ENCODE results near the gene ENDOD1.
"Not testable (repeated sequence)": the region's sequence is repeated elsewhere in the genome, so short reads cannot be mapped to it uniquely, and the experiment has no call there.

ENDOD1 gene

DNA sequence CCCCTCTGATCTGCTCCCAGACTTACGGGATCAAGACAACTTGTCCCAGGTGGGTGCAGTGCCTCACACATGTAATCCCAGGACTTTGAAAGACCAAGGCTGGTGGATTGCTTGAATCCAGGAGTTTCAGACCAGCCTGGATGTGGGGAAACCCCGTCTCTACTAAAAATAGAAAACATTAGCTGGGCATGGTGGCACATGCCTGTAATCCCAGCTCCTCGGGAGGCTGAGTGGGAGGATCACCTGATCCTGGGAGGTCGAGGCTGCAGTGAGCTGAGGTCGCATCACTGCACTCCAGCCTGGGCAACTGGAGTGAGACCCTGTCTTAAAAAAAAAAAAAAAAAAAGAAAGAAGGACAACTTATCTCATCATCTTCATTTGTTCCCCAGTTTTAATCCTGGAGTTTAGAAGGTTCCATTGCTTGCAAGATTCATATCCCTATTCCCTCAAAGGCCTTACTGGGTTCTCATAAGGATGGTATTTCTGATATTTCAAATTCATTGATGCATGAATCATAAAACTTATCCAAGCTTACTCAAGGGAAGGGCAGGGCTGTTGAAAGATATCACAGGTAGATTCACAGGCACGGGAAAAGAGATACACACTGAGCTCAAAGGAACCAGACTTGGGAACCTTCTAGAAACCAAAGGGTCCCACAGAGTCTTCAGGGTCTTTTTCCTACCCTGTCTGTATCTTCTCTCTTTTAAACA, 14.6 kb downstream of the ENDOD1 start:
- DNase-seq: no peak

DNA sequence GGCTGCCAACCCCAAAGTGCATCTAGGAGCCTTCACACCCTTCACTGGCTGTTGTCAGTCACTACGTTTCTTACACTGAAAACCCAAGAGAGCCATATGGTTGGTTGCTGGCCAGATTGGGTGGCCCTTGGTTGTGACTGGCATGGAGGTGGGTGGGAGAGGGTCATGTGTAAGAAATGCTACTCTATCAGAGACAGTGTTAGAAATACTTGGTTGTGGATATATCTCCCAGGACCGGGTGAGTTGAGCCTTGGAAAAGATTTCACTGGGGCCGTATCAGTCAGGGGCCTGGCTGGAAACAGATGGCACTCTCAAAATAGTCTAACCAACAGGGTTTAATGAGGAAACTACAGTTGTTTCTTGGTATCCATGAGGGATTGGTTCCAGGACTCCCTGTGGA, 15.2 kb downstream of the ENDOD1 start:
- DNase-seq: no peak

DNA sequence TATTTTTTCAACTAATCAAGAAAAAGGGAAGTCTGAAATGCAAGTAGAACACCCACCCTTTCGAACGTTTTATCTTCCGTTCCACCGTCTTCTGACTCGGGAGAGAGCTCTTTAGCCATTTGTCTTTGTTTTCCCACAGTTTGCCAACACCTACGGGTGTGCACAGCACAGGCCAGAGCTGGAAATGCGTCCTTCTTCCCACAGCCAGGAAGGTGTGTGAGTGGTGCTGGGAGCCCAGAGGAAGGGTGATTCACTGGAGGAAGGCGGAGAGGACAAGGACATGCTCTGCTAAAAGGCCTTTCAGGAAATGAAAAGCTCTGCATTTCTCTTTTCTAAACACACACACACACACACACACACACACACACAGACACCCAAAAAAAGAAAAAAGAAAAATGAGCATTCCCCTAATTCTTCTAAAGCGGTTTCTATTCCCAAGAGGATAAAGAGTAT, 18.5 kb downstream of the ENDOD1 start:
- DNase-seq: peak; percentile 85

DNA sequence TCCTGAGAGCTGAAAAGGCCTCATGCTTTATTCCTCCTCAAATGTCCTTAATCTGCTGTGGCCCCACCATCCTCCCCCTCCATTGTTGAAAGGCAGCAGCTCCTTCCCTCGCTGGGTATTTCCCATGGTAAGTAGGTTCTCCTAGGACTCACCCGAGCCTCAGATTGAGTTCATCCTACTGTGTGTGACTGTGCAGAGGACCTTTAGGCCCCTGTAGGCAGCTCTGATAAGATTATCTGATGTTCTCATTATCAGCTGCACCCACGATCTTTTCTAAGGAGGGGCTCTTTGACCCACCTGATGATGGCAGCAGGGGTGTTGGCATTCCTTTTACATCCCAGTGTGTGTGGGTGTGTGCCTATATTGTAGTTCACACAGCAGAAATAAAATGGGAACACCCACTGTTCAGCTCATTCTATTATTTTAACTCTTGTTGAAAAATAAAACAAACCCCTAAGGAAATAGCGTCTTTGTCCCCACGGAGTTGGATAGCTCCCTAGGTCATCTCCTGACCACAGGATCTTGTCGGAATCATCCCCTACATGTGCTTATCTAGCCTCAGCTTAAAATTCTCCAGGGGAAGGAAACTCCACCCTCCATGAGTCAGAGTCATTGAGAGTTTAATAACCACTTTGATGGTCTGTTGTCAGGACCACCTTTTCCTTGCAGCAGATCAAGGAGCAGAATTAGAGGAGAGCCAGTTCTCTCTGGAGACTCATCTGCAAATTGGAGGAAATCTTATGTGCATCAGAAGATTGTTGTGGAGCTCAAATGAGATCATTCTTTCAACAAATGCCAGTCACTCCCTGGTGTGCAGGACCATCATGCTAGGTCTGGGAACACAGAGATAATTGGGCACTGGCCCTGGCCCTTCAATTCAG, 19.3 kb downstream of the ENDOD1 start:
- DNase-seq: peak; percentile 91

DNA sequence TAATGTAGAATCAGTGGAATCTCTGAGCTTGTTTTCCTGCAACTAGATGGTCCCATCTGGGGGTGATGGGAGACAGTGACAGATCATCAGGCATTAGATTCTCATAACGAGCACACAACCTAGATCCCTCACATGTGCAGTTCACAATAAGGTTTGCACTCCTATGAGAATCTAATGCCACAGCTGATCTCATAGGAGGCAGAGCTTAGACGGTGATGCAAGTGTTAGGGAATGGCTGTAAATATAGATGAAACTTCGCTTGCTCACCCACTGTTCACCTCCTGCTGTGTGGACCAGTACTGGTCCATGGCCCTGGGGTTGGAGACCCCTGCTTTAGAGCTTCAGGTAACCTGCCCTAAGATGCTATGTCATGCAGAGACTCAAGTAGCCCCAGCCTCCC, 21.8 kb downstream of the ENDOD1 start:
- DNase-seq: not testable (repeated sequence)

DNA sequence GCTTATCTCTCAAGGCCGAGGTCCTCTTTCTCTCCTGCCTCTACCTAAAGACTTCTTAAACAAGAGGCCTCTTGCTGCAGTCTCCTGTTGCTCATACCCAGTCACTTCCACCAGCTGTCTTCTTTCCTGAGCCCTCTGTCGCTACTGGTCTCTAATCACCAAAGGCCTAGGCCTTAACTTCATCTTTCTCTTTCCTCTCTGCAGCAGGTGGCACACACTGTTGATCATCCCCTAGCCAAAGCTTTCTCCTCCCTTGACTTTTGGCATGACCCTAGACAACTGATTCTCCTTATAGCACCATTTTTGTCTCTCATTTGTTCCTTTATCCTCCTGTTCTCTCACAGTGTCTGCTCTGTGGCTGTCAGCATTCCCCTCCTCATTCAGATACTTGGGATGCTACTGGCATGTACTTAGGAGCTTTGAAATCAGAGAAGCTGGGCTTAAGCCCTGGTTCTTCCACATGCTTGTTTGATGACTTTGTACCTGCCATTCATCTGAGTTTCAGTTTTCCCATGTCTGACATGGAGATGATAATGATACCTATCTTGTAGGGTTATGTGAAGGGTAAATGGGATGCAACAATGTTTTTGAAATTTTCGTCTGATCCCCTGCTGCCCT, 22.4 kb downstream of the ENDOD1 start:
- DNase-seq: no peak

DNA sequence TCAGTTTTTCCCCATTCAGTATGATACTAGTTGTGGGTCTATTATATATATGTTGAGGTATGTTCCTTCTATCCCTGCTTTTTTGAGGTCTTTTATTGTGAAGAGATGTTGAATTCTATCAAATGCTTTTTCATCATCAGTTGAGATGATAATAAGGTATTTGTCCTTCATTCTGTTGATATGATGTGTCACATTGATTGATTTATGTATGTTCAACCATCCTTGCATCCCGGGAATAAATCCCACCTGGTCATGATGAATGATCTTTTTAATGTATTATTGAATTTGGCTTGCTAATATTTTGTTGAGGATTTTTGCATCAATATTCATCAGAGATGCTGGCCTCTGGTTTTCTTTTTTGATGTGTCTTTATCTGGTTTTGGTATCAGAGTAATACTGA, 26.0 kb downstream of the ENDOD1 start:
- DNase-seq: no peak

DNA sequence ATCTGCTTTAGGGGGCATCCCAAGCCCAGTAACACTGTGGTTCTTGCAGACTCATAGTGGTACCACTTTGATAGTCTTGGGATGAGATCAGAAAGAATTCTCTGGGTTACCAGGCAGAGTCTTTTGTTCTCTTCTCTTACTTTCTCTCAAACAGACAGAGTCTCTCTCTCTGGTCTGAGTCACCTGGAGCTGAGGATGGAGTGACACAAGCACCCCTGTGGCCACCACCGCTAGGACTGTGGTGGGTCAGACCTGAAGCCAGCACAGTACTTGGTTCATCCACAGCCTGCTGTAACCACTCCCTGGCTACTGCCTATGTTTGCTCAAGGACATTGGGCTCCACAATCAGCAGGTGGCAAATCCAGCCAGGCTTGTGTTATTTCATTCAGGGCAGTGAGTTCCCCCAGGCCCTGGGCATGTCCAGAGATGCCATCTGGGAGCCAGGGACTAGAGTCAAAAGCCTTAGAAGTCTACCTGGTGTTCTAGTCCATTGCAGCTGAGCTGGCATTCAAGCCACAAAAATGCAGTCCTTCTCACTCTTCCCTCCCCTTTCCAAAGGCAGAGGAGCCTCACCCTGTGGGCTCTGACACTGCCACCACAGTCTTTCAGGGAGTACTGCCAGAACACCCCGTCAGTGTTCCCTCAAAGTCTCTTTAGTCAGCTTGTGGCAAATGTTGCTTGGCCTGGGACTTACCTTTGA, 29.9 kb downstream of the ENDOD1 start:
- DNase-seq: no peak

DNA sequence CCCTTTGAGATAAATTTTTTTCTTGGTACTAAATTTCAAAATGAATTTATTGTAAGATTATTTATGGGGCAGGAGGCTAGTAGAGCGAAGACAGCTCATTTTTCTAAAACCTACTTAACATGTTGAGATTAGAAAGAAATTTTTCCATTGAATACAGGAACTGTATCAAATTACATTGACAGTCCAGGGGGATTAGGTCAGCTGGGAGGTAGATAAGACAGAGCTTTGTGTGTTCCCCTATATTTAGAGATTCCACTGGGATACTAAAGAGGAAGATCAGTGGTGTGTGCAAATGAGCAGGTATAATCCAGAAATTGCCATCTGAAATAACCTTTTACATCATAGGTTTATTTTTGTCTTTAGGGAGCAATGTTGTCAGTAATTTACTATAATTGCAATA, 32.1 kb downstream of the ENDOD1 start:
- DNase-seq: no peak

DNA sequence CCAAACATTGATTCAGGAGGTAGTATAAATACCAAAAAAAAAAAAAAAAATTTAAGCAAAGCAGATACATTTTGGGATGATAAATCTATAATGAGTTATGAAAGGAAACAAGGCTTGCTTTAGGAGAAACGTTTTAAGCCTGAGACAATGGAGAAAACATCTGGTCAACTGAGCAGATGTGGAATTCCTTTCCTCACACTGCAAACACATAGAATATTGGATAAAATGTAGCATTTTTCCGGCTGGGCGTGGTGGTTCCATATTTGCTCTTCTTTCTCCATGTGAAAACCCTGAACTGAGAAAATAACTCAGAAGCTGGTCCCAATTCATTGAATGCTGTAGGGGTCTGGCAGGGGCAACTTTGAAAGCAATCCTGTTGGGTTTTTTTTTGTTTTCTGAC, 33.9 kb downstream of the ENDOD1 start:
- no peak for DNase-seq

DNA sequence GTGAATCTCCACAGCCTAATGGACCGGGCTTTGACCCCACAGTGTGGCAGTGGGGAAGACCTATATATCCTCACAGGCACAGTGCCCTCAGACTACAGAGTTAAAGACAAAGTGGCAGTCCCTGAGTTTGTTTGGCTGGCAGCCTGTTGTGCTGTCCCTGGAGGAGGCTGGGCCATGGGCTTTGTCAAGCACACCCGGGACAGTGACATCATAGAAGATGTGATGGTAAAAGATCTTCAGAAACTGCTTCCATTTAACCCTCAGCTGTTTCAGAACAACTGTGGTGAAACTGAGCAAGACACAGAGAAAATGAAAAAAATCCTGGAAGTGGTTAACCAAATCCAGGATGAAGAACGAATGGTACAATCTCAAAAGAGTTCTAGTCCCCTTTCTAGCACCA, 39.0 kb downstream of the ENDOD1 start:
- no peak for DNase-seq

DNA sequence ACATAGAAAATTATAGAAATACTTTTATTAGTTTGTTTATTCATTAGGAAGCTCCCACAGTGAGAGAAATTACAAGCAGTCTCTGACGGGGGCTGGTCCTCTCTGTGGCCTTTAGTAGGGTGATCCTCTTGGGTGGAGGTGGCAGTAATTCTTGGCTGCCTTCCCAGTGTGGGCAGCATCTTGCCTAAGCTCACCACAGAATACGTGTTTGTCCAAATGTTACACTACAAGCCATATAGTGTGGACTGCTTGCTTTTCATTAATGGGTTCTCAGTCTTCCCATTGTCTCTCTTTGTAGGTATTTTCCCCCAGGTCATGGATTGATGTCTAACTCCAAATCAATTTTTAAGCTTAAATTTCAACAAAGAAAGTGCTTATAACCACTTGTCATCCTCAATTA, 43.3 kb downstream of the ENDOD1 start:
- no peak for DNase-seq

DNA sequence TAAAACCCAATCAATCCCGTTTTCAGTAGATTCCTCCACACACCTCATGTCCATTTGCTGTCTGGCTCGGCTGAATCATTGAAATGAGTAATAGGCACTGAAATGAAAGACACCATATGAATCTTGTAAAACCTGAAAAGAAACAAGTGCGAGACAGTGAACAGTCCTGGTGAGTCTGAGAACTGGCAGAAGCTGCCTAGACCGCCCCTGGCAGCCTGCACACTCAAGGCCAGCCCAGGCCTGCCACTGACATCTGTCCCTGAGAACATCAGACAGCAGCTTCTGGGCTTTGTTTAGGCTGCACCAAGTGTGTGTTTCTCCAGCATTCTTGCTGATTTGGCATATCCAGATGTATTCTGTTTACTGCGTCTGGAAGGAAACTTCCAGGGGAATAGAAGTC, 44.8 kb downstream of the ENDOD1 start:
- peak; percentile 60 for DNase-seq

DNA sequence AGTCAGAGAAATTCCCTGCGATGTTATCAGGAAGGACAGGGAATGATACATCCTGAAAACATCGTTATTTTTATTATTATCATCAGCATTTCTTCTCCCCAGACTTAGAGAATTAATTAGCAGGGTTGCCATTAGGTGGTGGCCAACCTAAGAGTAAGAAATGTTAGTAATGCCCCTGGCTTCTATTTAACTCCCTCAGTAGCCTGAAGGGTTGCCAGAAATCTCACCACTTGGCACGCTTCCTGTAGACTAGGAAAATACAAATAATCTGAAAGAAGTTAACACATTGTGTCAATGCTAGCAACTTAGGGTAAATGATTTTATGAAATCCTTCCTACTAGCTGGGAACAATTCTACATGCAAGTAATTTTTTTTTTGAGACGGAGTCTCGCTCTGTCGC, 45.5 kb downstream of the ENDOD1 start:
- DNase-seq: no peak

DNA sequence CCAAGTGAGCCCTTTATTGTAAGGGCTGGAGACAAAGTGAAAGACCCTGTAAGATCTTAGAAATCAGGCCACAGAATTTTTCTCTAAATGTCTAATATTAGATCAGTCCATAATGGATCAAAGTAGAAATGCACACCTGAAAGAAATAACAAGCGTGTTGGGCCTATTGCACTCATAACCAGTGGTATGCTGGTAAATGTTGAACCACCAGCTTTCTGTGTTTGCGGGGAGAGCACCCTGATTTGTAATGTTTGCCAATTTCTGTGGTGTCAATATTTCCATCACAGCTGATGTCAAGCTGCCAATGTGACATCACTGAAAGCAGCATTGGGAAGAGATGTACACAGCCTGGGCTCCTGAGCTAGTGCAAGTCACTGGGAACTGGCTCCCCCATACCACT, 46.2 kb downstream of the ENDOD1 start:
- no peak for DNase-seq

DNA sequence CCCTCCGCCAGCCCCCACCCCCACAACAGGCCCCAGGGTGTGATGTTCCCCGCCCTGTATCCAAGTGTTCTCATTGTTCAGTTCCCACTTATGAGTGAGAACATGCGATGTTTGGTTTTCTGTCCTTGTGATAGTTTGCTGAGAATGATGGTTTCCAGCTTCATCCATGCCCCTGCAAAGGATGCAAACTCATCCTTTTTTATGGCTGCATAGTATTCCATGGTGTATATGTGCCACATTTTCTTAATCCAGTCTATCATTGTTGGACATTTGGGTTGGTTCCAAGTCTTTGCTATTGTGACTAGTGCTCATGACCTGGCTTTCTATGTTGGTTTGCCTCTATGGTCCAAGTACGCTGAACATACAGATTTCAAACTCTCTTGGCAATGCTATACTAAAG, 47.1 kb downstream of the ENDOD1 start:
- DNase-seq: not testable (repeated sequence)

DNA sequence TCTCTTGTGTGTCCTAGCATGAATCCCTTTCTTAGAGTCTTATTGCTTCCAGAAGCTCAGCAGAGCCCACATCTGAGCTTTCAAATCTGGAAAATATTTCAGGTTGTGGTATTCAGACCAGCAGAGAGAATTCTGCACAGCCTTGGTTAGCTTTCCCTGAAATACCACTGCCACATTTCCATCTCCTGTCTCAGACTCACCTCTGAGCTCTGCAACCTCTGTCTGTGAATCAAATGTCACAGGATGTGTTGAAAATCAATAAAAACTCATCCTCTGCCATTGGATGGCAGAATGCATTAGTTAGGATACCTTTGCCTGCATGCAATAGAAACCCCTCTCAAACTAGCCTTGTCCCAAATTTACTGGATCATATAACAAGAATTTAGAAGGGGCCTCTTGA, 47.7 kb downstream of the ENDOD1 start:
- DNase-seq: no peak

DNA sequence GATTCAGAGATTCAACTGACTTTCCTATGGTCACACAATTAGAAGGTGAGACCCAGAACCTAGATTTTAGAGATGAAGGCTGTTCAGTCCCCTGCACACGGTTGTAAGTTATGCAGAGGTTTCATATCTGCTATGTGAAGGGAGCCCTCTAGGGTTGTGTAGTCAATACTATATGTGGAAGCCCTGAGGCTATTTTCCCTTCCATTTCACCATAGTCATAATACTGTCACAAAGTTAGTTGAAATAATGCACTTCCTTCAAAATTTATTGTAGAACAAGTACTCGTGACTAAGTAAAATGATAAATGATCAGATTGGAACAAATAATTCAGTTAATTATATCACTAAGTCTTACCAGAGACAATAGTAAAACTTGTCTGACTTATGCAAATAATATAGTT, 48.8 kb downstream of the ENDOD1 start:
- no peak for DNase-seq

DNA sequence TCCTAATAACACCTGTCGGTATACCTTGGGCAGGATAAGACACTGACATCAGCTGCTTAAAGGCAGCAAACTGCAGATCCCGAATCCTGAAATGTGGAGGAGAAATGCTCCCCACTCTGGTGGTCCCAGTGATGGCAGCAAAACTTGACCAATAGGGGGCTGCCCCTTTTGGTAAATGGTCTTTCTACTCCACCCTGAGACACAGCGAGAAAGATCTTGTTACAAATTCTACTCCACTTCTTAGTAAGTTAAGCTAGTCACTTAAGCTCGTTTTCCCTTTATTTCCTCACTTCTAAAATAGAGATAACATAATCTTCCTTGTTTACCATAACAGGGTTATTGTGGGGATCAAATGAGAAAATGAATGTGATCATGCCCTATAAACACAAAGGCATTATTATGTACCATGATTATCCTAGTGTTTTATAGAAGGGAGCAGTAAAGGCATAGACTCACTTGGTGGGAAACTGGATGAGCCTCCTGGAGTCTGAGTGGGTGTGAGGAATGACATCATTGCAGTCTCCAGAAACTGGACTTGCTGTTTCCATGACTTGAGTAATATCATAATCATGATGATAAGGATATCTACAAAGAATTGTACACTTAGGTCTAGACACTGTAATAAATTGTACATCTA, 50.9 kb downstream of the ENDOD1 start:
- no peak for DNase-seq

DNA sequence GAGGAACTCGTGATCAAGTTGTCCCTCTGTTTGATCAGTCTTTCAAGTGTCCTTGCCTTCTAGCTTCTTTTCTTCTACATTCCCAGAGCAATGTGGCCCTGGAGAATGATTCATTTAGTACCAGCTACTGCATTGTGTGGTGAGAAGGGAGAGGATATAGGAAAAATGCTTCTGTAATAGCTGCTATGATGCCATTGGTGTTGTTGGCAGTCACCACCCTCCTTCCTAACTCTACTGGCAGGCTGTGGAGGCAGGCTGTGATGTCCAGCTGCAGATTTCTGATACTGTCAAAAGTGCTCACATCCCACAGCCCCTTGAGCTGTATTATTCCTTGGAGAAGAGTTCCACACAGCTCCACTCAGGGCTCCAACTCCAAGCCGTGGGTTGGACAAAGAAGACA, 52.8 kb downstream of the ENDOD1 start:
- DNase-seq: no peak

DNA sequence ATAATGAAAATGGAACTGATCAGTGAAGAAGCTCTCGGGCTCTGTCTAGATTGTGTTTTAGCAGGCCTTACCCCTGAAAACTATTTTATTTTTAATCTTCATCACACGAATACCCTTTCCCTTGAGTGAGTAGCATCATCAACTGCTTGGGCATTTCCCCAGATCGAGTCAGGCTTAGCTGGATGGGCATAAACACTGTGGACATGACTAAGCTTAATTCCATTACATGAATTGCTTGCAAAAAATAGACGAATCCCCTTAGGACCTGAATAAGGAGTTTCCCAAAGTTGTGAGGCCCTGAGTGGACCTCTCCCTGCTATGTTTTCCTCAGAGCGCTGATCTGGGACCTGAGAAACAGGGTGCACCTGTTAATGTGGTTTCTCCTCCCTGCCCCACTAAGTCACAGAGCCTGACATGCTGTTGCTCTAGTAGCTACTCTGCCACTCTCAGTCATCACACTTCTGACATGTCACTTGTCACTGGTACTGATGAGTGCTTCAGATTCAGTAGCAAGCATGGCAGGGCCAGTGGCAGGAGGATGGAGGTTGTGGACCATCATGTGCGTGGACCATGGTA, 53.5 kb downstream of the ENDOD1 start:
- DNase-seq: peak; percentile 77
